Keratinocyte (primary cell): ENCODE measurements around the gene API5. TPM values are rescaled to one million over a fixed set of nuclear protein-coding genes. Genes with fewer than 3 reads are reported as not detected.

ENCODE experiments used
- DNase-seq: peaks from one replicate; pipeline ENCODE4 v3.0.0-alpha.2; 2011; ENCODE audit warnings: low read depth, missing footprints, low spot score
- FAIRE-seq: peaks from 2 replicates; lab custom pipeline; 2011; peaks lifted over from hg19 to GRCh38; lab: Jason Lieb, UNC
- H2AFZ ChIP-seq: 2 replicates; pipeline ENCODE4 v1.6.0; 2012; ENCODE audit warnings: low read length, control low read depth, inconsistent platforms; ENCODE audit not compliant: control insufficient read depth
- H3K27ac ChIP-seq: 2 replicates; pipeline ENCODE4 v1.5.1; 2011; ENCODE audit warnings: low read length; ENCODE audit not compliant: control insufficient read depth, insufficient read depth
- H3K27me3 ChIP-seq: 3 replicates; pipeline ENCODE4 v1.6.0; 2011; ENCODE audit warnings: low read length; ENCODE audit not compliant: control insufficient read depth, insufficient read depth; ENCODE audit errors: extremely low read depth
- H3K36me3 ChIP-seq, 2 experiments: 2 replicates in 1 of 2; 3 replicates in 1 of 2; pipeline ENCODE4 v1.5.1; 2011; ENCODE audit warnings: low read length in 2 of 2, mild to moderate bottlenecking in 1 of 2; ENCODE audit not compliant: control insufficient read depth in 2 of 2, insufficient read depth in 2 of 2; ENCODE audit errors: extremely low read depth in 1 of 2
- H3K4me1 ChIP-seq: 3 replicates; pipeline ENCODE4 v1.5.1; 2011; ENCODE audit warnings: low read length; ENCODE audit not compliant: control insufficient read depth, insufficient read depth; ENCODE audit errors: extremely low read depth
- H3K4me2 ChIP-seq: 3 replicates; pipeline ENCODE4 v1.6.0; 2011; ENCODE audit warnings: low read depth, low read length; ENCODE audit not compliant: control insufficient read depth, insufficient read depth; ENCODE audit errors: extremely low read depth
- H3K4me3 ChIP-seq, 3 experiments: fragments of 200-600 bp in 1 of 3; sonication (generic) in 1 of 3; 2 replicates in 2 of 3; 3 replicates in 1 of 3; pipeline ENCODE4 v1.5.1; 2011 to 2016; ENCODE audit warnings: low read length in 3 of 3, mild to moderate bottlenecking in 3 of 3, control low read depth in 2 of 3, inconsistent platforms in 1 of 3, low read depth in 1 of 3, mixed read lengths in 1 of 3, mixed run types in 1 of 3, moderate library complexity in 1 of 3; ENCODE audit not compliant: control insufficient read depth in 2 of 3, insufficient read depth in 2 of 3; ENCODE audit errors: extremely low read depth in 1 of 3
- H3K79me2 ChIP-seq: 2 replicates; pipeline ENCODE4 v1.6.0; 2012; ENCODE audit warnings: low read length; ENCODE audit not compliant: control insufficient read depth, insufficient read depth
- H3K9ac ChIP-seq: 3 replicates; pipeline ENCODE4 v1.6.0; 2011; ENCODE audit warnings: low read length; ENCODE audit not compliant: control insufficient read depth, insufficient read depth; ENCODE audit errors: extremely low read depth
- H3K9me1 ChIP-seq: 3 replicates; pipeline ENCODE4 v1.6.0; 2011; ENCODE audit warnings: low read length; ENCODE audit not compliant: control insufficient read depth, insufficient read depth; ENCODE audit errors: extremely low read depth
- H3K9me3 ChIP-seq: 2 replicates; pipeline ENCODE4 v1.5.1; 2012; ENCODE audit warnings: low read depth, low read length; ENCODE audit not compliant: control insufficient read depth
- H4K20me1 ChIP-seq: 3 replicates; pipeline ENCODE4 v1.6.0; 2011; ENCODE audit warnings: low read length; ENCODE audit not compliant: control insufficient read depth, insufficient read depth; ENCODE audit errors: extremely low read depth
- CTCF ChIP-seq, 3 experiments: IDR thresholded peaks in 1 of 3; conservative IDR thresholded peaks in 1 of 3; optimal IDR thresholded peaks in 1 of 3; 2 replicates in 2 of 3; 3 replicates in 1 of 3; pipeline versions ENCODE3 to v1.5.1; 2011; ENCODE audit warnings: low read length in 3 of 3, mild to moderate bottlenecking in 3 of 3, moderate library complexity in 2 of 3, control low read depth in 1 of 3, inconsistent platforms in 1 of 3; ENCODE audit not compliant: insufficient read depth in 2 of 3; ENCODE audit errors: extremely low read depth in 1 of 3
- EZH2 ChIP-seq: IDR thresholded peaks from one replicate; pipeline ENCODE4 v1.6.1; 2012; ENCODE audit warnings: inconsistent platforms, mild to moderate bottlenecking, low read length, moderate library complexity
- dilution Hi-C: fragments of 300-500 bp; cut with MboI; formaldehyde crosslinking; loops from one replicate; pipeline ENCODE4 v1.7.0; 2020; ENCODE audit warnings: low sequenced_read_pairs; ENCODE audit not compliant: extremely low pct_ligation_motif_present
- polyA plus RNA-seq, 5 experiments: library from polyadenylated mRNA; depleted of rRNA in 3 of 5; stranded (reverse) in 3 of 5; stranded (forward) in 1 of 5; unstranded in 1 of 5; fragments of >200 nt; gene quantifications; 1 replicate in 1 of 5; 2 replicates in 3 of 5; 3 replicates in 1 of 5; pipeline versions ENCODE4 v1.2.1 to v1.2.3, GENCODE V29; 2011 to 2012; ENCODE audit warnings: missing spikeins in 2 of 5, low read depth in 1 of 5, low replicate concordance in 1 of 5

The API5 gene
- polyA plus RNA-seq, 1 donor (not counting 4 experiments of a cell fraction or from before 2014, with no cell fraction given) = 117 TPM

GRCh38 chr11:43360361-43361032 lies 48.7 kb downstream of the API5 start:
- H3K9ac ChIP-seq = no peak overlapping the region
- DNase-seq (no peak), FAIRE-seq (no peak)
- no peaks in the 10 kb centered on the region for H3K9me3 ChIP-seq
- H3K9me1 ChIP-seq = no peaks in the 10 kb centered on the region
- no peaks in the 10 kb centered on the region for H4K20me1 ChIP-seq
- H3K36me3 ChIP-seq = peaks cover under 1 to 1% of the 10 kb centered on the region in 2 experiments
- H2AFZ ChIP-seq = no peak overlapping the region
- H3K4me3 ChIP-seq = peak overlapping the region in 2 of 3 experiments; percentile 92 to 94
- H3K79me2 ChIP-seq = peaks cover 65% of the 10 kb centered on the region
- H3K27me3 ChIP-seq = no peaks in the 10 kb centered on the region
- no peak overlapping the region for H3K27ac ChIP-seq
- peaks cover 22% of the 10 kb centered on the region for H3K4me1 ChIP-seq
- dilution Hi-C loops = no loop called here
- TF ChIP-seq EZH2 (no peak), CTCF (optimal IDR thresholded peaks at IDR 0.05 in 1 of 3, IDR thresholded peaks at IDR 0.05 in 1 of 3, conservative IDR thresholded peaks at IDR 0.05 in 1 of 3; ENCODE audit: extremely low read depth in 1 of 3, insufficient read depth in 2 of 3, low read length in 3 of 3) (no peak)
- peak overlapping the region; percentile 90 for H3K4me2 ChIP-seq

- Histone ChIP-seq H3K4me3 (no peak overlapping the region), H3K9ac (no peak overlapping the region), H3K9me1 (peaks cover 4% of the 10 kb centered on the region), H3K36me3 (peaks cover 3 to 5% of the 10 kb centered on the region in 2 experiments), H3K4me2 (no peak overlapping the region), H4K20me1 (no peaks in the 10 kb centered on the region), H2AFZ (no peak overlapping the region), H3K9me3 (no peaks in the 10 kb centered on the region), H3K79me2 (peaks cover 93% of the 10 kb centered on the region), H3K4me1 (no peaks in the 10 kb centered on the region), H3K27ac (no peak overlapping the region), H3K27me3 (no peaks in the 10 kb centered on the region)
- FAIRE-seq (no peak), DNase-seq (no peak)
- TF ChIP-seq EZH2 (no peak), CTCF (optimal IDR thresholded peaks at IDR 0.05 in 1 of 3, IDR thresholded peaks at IDR 0.05 in 1 of 3, conservative IDR thresholded peaks at IDR 0.05 in 1 of 3; ENCODE audit: extremely low read depth in 1 of 3, insufficient read depth in 2 of 3, low read length in 3 of 3) (no peak)
- dilution Hi-C loops = no loop called here
These were observed 54.9 kb downstream of the API5 start for GRCh38 chr11:43366677-43367076.
